Activated CD4-positive, alpha-beta T cell treated with anti-CD3 and anti-CD28 coated beads, Interleukin-2, amount 10 ng/mL, durations not matched to agents 7 days and 5 days (primary cell): ENCODE data around the gene TMED4. TPM values are rescaled to one million over a fixed set of nuclear protein-coding genes. Genes with fewer than 3 reads are reported as not detected.

ENCODE experiments used
- CTCF ChIA-PET: fragments of 350-600 bp; sonication (Branson Sonifier 250); formaldehyde crosslinking; loops from one replicate; lab custom pipeline; 2021; ENCODE audit warnings: antibody characterized with exemption; lab: Charles Lee
- POLR2A ChIA-PET: fragments of 350-600 bp; sonication (Branson Sonifier 250); formaldehyde crosslinking; loops from one replicate; lab custom pipeline; 2021; ENCODE audit warnings: antibody characterized with exemption; lab: Charles Lee
- DNase-seq: peaks from one replicate; pipeline ENCODE4 v3.0.0-alpha.2; 2020
- H3K27ac Mint-ChIP-seq: one replicate; pipeline ENCODE4 v1.8.0; 2021; ENCODE audit warnings: mild to moderate bottlenecking, moderate library complexity, mixed read lengths
- H3K27me3 Mint-ChIP-seq: one replicate; pipeline ENCODE4 v1.8.0; 2021; ENCODE audit warnings: mixed read lengths
- H3K36me3 Mint-ChIP-seq: one replicate; pipeline ENCODE4 v1.8.0; 2021; ENCODE audit warnings: low read depth, mixed read lengths
- H3K4me1 Mint-ChIP-seq: one replicate; pipeline ENCODE4 v1.8.0; 2021; ENCODE audit warnings: mixed read lengths
- H3K4me3 Mint-ChIP-seq: one replicate; pipeline ENCODE4 v1.8.0; 2021; ENCODE audit warnings: mild to moderate bottlenecking, moderate library complexity, mixed read lengths
- H3K9me3 Mint-ChIP-seq: one replicate; pipeline ENCODE4 v1.8.0; 2021; ENCODE audit warnings: mixed read lengths
- total RNA-seq, 2 experiments: library from RNA; stranded (reverse); gene quantifications; one replicate each; pipeline ENCODE4 v1.2.3, GENCODE V29; 2021

TMED4 gene
- total RNA-seq, 2 experiments from 2014 or later = 78.1 to 78.3 TPM

DNA sequence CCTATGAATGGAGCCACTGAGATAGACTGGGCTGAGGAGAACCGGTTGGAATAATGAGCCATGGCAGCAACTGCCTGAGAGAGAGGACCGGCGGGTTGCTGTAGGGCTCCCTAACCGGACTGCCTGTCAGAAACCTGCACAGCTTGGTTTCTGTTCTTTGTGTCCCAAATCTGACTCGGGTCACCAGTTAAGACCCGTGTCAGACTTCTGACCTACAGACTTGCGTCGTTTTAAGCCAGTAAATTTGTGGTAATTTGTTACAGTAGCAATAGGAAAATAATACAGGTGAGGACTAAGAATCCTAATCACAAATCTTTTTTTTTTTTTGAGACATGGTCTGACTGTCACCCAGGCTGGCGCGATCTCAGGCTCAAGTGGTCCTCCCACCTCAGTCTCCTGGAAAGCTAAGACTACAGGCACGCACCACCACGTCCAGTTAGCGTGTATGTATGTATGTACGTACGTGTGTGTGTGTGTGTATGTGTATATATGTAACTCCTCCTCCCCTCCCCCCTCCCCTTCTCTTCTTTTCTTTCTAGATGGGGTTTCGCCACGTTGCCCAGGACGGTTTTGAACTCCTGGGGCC is 7.7 kb downstream of the TMED4 start:
- POLR2A ChIA-PET = interaction anchor here (0.6 kb wide), 1 partner anchor 493 kb away, joined by 3 read pairs; no protein-coding TSS in a partner anchor
- H3K27ac Mint-ChIP-seq = peak overlapping the region; percentile 92
- CTCF ChIA-PET = interaction anchor here (0.6 to 2.4 kb wide), 7 partner anchors 8 to 530 kb away, joined by 3 to 14 read pairs (median 3); partner anchors contain the start of gene DBNL
- peaks cover 54% of the 10 kb centered on the region for H3K36me3 Mint-ChIP-seq
- no peak for DNase-seq
- H3K9me3 Mint-ChIP-seq = no peaks in the 10 kb centered on the region
- H3K4me3 Mint-ChIP-seq = peak overlapping the region; percentile 89
- peaks cover 43% of the 10 kb centered on the region for H3K4me1 Mint-ChIP-seq
- no peaks in the 10 kb centered on the region for H3K27me3 Mint-ChIP-seq

DNA sequence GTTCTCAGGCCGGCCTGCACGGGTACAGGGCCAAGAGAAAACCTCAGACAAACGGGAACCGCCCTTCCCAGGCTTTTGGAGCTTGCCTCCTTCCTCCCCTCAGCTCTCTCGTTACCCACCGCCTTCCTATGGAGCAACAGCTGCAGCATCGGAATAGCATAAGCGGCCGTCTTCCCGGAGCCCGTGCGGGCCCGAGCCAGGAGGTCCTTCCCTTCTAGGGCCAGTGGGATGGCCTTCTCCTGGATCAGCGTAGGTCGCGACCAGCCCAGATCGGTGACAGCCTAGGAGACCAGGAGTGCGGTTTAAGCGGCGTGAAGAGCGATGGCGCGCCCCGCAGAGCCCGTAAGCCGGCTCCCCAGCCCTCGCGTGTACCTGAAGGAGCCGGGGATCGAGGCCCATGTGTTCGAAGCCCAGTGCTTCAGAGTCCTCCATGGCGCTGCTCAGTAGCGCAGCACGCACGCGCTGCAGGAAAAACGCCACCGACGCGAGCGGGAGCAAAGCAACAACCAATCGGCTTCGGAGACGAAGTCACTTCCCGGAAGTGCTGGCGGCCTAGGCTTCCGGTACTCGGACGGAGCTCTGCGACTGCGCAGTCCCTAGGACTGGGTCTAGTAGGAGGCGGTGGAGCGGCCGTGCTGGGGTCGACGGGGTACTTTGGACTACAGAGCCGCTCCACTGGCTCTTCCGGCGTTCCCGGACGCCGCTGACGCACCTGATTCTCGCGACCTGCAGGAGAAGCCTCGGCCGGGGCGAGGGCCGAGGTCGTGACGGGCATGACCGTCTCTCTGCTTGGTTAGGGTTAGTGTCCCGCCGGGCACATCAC is 8.4 kb downstream of the TMED4 start, which contains the start of gene DDX56:
Gene DDX56 (minus strand): TSS at position 445 of the 823 bp plus-strand sequence. CDS start 13 bp downstream, at position 432.
- Mint-ChIP-seq H3K4me3 (peak within 1 kb of the TSS; percentile 89), H3K27me3 (no peaks in the 10 kb centered on the region), H3K36me3 (peaks cover 54% of the 10 kb centered on the region), H3K4me1 (peaks cover 38% of the 10 kb centered on the region), H3K27ac (peak within 1 kb of the TSS; percentile 92), H3K9me3 (no peaks in the 10 kb centered on the region)
- ChIA-PET POLR2A (interaction anchor here (0.6 kb wide), 1 partner anchor 493 kb away, joined by 3 read pairs; no protein-coding TSS in a partner anchor), CTCF (interaction anchor here (0.6 to 2.4 kb wide), 8 partner anchors 7 to 529 kb away, joined by 3 to 14 read pairs (median 3); partner anchors contain the start of genes DBNL and TMED4)
- peak; percentile 96 for DNase-seq

DNA sequence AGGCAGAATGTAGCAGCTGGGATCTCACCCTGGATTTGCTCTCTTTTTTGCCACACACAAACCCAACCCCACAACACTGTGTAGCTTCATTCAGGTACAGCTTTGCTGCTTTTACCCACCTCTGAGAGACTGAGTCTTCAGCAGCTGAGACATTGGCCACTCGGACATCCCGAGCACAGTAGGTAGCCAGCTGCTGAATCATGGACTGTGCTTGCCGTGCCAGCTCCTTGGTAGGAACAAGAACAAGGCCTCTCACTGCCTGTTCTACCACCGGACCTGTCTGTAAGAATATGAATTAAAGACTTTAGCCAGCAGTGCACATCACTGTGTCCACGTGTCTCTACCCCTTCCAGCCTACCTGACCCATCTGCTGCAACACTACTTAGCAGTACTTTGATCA is 9.3 kb downstream of the TMED4 start:
- POLR2A ChIA-PET = no interaction called here
- no peak for DNase-seq
- Mint-ChIP-seq H3K27me3 (no peaks in the 10 kb centered on the region), H3K4me1 (peaks cover 39% of the 10 kb centered on the region), H3K9me3 (no peaks in the 10 kb centered on the region), H3K27ac (peak overlapping the region; percentile 92), H3K4me3 (peak overlapping the region; percentile 89), H3K36me3 (peaks cover 54% of the 10 kb centered on the region)
- CTCF ChIA-PET = interaction anchor here (0.5 to 2.4 kb wide), 7 partner anchors 8 to 274 kb away, joined by 3 to 14 read pairs (median 3); partner anchors contain the start of gene TMED4

DNA sequence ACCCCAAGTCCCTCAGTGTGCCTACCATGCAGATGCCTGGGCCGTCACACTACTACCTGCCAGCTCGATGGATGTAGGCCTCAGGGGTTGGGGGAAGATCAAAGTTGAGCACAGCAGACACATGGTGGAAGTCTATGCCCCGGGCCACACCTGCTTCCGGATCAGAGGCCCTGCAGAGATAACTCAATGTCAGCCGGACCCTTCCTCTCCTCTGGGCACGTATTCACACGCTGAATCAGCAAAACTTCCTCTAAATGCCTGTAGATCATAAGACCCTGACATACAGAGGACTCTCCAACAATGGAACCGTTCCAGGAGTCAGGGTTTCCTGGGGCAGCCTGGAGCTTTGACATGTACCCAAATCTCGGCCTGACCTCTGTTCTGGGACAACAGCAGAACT is 12.1 kb downstream of the TMED4 start:
- DNase-seq = no peak
- ChIA-PET CTCF (interaction anchor here (0.6 kb wide), 1 partner anchor 39 kb away, joined by 5 read pairs; no protein-coding TSS in a partner anchor), POLR2A (no interaction called here)
- H3K4me3 Mint-ChIP-seq = no peak overlapping the region
- H3K4me1 Mint-ChIP-seq = peaks cover 31% of the 10 kb centered on the region
- H3K27ac Mint-ChIP-seq = no peak overlapping the region
- H3K9me3 Mint-ChIP-seq = no peaks in the 10 kb centered on the region
- H3K36me3 Mint-ChIP-seq = peaks cover 60% of the 10 kb centered on the region
- H3K27me3 Mint-ChIP-seq = no peaks in the 10 kb centered on the region

DNA sequence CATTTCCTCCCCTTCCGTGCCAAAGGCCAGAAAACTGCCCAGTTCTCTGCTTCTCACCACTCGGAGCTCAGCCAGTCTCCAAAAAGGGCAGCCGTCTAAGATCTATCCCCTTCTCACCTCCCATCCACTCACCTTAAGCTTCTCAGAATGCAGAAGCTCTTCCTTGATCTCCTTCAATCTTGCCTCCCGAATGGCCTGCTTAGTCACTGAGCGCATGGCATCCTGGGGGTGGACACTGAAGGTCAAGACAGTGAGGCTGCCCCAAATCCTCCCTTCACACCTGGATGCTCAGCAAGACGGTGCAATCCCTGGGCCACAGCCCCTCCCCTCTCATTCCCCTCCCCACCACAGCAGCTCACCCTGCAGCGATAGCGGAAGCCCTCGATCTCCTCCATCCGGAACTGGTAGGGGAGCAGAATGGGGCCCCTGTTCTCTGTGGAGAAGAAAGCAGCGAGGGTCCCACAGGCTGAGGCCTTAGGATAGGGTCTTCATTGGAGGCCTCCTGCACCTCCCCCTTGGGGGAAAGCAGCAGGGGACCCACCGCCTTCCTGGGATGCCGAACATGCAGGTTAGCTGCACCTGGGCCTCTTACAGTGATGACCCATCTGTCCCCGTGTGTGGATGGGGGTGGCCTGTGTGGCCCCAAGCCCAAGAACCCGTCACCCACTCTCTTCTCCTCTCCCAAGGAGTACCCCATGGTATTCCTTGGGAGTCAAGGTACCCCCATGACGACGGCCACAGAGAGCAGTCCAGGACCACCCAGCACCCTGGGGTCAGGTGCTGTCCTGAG is 13.1 kb downstream of the TMED4 start:
- Mint-ChIP-seq H3K4me3 (no peak overlapping the region), H3K27me3 (no peaks in the 10 kb centered on the region), H3K27ac (no peak overlapping the region), H3K36me3 (peaks cover 69% of the 10 kb centered on the region), H3K4me1 (peaks cover 21% of the 10 kb centered on the region), H3K9me3 (no peaks in the 10 kb centered on the region)
- CTCF ChIA-PET = interaction anchor here (1.2 to 1.6 kb wide), 2 partner anchors 12 to 27 kb away, joined by 3 to 5 read pairs; no protein-coding TSS in a partner anchor
- POLR2A ChIA-PET = no interaction called here
- no peak for DNase-seq

DNA sequence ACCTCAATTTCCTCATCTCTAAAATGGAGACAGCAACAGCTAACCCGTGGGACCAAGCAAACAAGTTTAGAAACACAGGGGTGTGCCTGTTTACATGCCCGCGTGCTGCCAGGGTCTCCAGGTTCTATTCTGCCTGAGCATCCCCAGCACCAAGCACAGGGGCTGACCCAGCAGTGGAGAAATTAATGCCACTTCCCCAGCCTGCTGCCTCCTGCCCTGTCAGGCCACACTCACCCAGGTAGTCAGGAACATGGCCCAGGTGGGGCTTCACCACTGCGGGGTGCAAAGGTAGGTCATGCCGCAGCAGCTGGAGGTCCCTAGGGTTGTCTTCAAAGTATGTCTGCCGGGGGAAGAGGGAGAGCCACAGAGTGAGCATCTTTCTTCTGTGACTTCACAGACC is 14.1 kb downstream of the TMED4 start:
- Mint-ChIP-seq H3K4me3 (no peak overlapping the region), H3K36me3 (peaks cover 67% of the 10 kb centered on the region), H3K27ac (no peak overlapping the region), H3K4me1 (peaks cover 13% of the 10 kb centered on the region), H3K27me3 (no peaks in the 10 kb centered on the region), H3K9me3 (no peaks in the 10 kb centered on the region)
- no peak for DNase-seq
- POLR2A ChIA-PET = no interaction called here
- CTCF ChIA-PET = interaction anchor here (1.2 to 1.6 kb wide), 2 partner anchors 13 to 26 kb away, joined by 3 to 5 read pairs; no protein-coding TSS in a partner anchor

DNA sequence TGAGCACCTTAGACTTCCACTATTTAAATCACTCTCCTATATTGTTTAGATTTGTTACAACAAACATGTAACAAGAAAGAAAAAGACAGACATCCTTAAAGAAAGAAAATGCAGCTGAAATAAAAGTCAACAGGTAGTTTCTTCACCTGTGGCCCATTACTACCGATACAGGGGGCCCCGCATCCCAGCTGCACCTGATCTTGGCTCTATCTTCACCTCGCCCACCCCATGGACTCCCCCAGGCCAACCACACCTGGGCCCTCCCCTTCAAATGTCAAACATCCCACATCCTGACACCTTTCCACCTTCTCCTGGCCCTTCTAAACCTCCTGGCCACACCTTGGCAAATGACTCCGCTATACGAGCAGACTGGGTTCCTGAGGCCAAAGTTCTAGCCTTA is 15.4 kb downstream of the TMED4 start:
- H3K27me3 Mint-ChIP-seq = no peaks in the 10 kb centered on the region
- H3K36me3 Mint-ChIP-seq = peaks cover 56% of the 10 kb centered on the region
- ChIA-PET POLR2A (no interaction called here), CTCF (interaction anchor here (2.1 kb wide), 1 partner anchor 32 kb away, joined by 8 read pairs; no protein-coding TSS in a partner anchor)
- H3K4me1 Mint-ChIP-seq = peaks cover 4% of the 10 kb centered on the region
- H3K9me3 Mint-ChIP-seq = no peaks in the 10 kb centered on the region
- H3K27ac Mint-ChIP-seq = no peak overlapping the region
- no peak overlapping the region for H3K4me3 Mint-ChIP-seq
- no peak for DNase-seq

DNA sequence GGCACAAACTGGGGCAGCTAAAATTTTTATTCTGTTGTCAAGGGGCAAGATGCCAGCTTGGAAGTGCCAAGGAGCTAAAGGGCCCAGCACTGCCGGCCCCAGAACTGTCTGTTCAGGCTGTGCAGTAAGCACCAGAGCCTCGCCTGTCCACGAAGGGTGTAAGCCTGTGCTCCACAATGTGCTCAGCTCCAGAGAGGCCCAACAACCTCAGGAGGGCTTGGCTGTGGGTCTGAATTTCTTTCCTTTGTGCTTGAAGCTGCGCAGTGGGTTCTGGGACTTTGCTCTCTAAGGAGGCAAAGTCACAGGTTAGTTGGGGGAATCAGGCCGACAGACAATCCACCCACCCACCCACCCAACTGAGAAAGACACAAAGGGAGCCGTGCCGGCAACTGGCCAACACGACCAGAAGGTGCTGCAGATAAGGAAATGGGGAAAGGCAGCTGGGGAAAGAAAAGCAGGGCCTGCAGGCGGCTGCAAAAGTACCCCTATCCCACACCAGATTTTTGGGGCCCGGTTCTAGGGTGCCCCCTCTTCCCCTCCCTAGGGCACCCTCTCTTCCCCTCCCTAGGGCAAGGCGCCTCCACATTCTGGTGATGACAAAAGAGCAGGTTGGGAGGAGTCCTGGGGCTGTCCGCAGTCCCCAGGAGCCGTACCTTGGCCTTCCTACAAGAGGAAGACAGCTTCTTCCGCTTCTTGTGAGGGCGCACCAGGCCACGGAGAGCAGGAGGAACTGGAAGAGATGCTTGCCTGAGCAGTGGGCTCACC is 16.1 kb downstream of the TMED4 start:
- POLR2A ChIA-PET = no interaction called here
- H3K4me1 Mint-ChIP-seq = peaks cover 4% of the 10 kb centered on the region

DNA sequence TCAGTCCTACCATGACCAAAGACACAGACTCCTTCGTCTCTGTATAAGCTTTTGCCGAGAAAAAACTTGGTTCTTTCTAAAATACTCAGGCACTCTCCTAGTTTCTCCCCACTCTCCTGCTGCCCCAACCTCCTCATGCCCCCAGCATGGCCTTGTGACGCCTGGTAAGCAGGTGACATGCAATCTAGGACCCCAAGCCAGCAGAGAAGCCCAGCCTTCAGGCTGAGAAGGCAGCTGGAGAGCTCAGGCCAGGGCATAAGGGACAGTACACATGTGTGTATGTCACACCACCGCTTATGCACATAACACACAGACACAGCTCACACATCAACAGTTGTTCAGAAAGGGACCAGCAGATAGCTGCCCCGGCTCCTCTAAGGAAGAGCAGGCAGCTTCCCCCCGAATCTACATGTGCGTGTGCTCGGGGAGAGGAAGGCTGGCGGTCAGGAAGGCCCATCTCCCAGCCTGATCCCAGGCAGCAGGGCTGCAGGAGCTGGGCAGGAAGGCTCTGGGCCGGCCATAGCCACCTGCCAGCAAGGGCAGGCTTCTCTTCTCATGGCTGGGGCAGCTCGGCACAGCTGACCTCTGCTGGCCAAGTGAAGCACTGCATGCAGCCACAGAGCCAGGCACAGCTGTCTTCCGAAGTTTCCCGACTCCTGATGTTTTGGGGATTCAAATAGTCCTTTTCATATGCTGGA is 16.8 kb downstream of the TMED4 start:
- POLR2A ChIA-PET = interaction anchor here (0.7 kb wide), 1 partner anchor 16 kb away, joined by 3 read pairs; no protein-coding TSS in a partner anchor
- peak; percentile 62 for DNase-seq
- no peaks in the 10 kb centered on the region for H3K9me3 Mint-ChIP-seq
- H3K4me1 Mint-ChIP-seq = peaks cover 4% of the 10 kb centered on the region
- CTCF ChIA-PET = interaction anchor here (0.6 to 2.5 kb wide), 28 partner anchors 9 to 571 kb away, joined by 3 to 14 read pairs (median 3); partner anchors contain the start of genes DDX56, NUDCD3 and PURB
- H3K4me3 Mint-ChIP-seq = no peak overlapping the region
- peaks cover 50% of the 10 kb centered on the region for H3K36me3 Mint-ChIP-seq
- H3K27me3 Mint-ChIP-seq = no peaks in the 10 kb centered on the region
- peak overlapping the region; percentile 19 for H3K27ac Mint-ChIP-seq

More for the DNA sequence above, 16.1 kb downstream of the TMED4 start:
- DNase-seq = no peak
- Mint-ChIP-seq H3K27ac (no peak overlapping the region), H3K36me3 (peaks cover 50% of the 10 kb centered on the region), H3K27me3 (no peaks in the 10 kb centered on the region), H3K9me3 (no peaks in the 10 kb centered on the region), H3K4me3 (no peak overlapping the region)
- CTCF ChIA-PET = interaction anchor here (0.6 to 2.5 kb wide), 20 partner anchors 8 to 570 kb away, joined by 3 to 14 read pairs (median 3); partner anchors contain the start of genes DDX56, NUDCD3 and PURB

DNA sequence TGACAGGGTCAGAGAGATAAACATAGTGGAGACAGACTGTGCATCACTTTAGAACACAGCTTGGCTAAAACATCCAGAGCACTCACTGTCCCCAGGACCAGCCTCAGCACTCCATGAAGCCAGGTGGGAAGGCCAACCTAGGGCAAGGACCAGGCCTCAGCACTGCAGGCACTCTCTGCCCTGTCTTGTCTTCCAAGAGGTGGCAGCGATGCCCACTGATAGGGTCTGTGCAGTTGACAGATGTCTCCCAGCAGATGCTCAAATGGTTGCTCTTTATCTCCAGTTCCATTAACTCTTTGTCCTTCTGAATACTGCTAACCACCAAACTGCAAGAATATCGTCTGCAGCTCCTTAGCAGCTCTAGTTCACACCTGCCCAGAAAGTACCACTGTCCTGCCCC is 17.4 kb downstream of the TMED4 start:
- H3K36me3 Mint-ChIP-seq = peaks cover 45% of the 10 kb centered on the region
- DNase-seq = no peak
- no peaks in the 10 kb centered on the region for H3K27me3 Mint-ChIP-seq
- ChIA-PET CTCF (interaction anchor here (0.5 to 2.5 kb wide), 18 partner anchors 8 to 545 kb away, joined by 3 to 14 read pairs (median 4); partner anchors contain the start of genes DDX56, NUDCD3 and PURB), POLR2A (interaction anchor here (0.7 kb wide), 1 partner anchor 17 kb away, joined by 3 read pairs; no protein-coding TSS in a partner anchor)
- peaks cover 4% of the 10 kb centered on the region for H3K4me1 Mint-ChIP-seq
- H3K27ac Mint-ChIP-seq = no peak overlapping the region
- no peak overlapping the region for H3K4me3 Mint-ChIP-seq
- H3K9me3 Mint-ChIP-seq = no peaks in the 10 kb centered on the region

DNA sequence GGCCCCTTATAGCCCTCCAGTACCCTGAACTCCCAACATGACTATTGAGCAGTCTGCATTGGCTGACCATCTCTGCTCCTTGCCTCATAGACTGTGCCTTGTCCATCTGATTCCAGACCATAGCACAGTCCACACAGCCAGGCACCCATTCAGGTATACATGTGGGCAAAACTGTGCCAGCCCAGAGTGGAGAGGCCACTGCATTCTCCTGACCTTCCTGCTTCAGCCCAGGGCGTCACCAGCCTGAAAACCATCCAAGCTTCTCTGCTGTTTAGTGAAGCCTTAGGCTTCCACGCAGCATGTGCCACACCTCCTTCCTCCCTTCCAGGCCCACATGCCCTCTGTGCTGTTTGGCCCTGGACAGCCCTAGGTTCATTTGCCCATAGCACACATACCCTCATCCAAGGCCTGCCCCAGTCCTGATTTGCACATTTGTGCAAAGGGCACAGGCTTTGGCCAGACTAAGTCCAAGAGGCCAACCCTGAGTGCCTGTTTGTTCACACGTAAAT is 18.8 kb downstream of the TMED4 start:
- POLR2A ChIA-PET = no interaction called here
- Mint-ChIP-seq H3K27me3 (no peaks in the 10 kb centered on the region), H3K27ac (no peak overlapping the region)

More for the DNA sequence above, 18.8 kb downstream of the TMED4 start:
- CTCF ChIA-PET = no interaction called here
- no peak overlapping the region for H3K4me3 Mint-ChIP-seq
- H3K9me3 Mint-ChIP-seq = no peaks in the 10 kb centered on the region
- peaks cover 2% of the 10 kb centered on the region for H3K4me1 Mint-ChIP-seq
- H3K36me3 Mint-ChIP-seq = peaks cover 32% of the 10 kb centered on the region
- DNase-seq = no peak
